ENCODE results near the gene SCAF4.
"Not testable (repeated sequence)": the region's sequence is repeated elsewhere in the genome, so short reads cannot be mapped to it uniquely, and the experiment has no call there.

SCAF4 gene, protein sequence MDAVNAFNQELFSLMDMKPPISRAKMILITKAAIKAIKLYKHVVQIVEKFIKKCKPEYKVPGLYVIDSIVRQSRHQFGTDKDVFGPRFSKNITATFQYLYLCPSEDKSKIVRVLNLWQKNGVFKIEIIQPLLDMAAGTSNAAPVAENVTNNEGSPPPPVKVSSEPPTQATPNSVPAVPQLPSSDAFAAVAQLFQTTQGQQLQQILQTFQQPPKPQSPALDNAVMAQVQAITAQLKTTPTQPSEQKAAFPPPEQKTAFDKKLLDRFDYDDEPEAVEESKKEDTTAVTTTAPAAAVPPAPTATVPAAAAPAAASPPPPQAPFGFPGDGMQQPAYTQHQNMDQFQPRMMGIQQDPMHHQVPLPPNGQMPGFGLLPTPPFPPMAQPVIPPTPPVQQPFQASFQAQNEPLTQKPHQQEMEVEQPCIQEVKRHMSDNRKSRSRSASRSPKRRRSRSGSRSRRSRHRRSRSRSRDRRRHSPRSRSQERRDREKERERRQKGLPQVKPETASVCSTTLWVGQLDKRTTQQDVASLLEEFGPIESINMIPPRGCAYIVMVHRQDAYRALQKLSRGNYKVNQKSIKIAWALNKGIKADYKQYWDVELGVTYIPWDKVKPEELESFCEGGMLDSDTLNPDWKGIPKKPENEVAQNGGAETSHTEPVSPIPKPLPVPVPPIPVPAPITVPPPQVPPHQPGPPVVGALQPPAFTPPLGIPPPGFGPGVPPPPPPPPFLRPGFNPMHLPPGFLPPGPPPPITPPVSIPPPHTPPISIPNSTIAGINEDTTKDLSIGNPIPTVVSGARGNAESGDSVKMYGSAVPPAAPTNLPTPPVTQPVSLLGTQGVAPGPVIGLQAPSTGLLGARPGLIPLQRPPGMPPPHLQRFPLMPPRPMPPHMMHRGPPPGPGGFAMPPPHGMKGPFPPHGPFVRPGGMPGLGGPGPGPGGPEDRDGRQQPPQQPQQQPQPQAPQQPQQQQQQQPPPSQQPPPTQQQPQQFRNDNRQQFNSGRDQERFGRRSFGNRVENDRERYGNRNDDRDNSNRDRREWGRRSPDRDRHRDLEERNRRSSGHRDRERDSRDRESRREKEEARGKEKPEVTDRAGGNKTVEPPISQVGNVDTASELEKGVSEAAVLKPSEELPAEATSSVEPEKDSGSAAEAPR

DNA sequence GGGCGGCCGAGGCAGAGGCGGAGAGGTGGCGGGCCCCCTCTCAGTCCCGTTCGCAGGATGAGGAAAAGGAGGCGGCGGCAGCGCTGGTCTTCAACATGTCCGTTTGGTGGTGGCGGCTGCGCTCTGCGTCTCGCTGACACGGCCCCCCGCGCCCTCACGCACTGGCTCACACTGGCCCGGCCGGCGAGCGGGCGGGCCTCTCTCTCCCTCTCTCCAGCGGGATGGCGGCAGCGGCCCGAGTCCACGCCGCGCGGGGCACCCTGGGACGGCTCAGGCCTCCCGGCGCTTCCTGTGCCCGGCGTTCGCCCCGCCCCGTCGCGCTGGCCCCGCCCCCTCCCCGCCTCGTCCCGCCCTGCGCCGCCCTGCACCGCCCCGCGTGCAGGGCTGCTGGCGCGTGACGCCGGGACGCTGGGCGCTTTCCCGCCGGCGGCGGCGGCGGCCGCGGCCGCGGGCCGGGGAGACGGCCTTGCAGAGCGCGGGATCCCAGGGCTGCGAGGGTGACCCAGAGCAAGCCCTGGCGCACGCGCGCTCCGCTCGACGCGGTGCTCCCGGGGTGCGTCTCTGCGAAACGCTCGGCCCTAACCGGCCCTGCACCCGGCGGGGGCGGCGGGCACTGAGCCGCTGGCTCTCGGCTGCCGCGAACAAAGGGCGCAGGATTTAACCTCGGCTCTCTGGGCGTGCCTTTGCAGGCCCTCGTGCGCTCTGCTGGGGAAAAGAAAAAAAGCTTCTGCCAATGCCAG lies at the start of gene SCAF4:
TSS of gene SCAF4 (minus strand) at position 262 of the 740 bp plus-strand sequence. CDS start 426 bp downstream, outside the sequence.
- DNase-seq (ENCODE audit: insufficient read length, low spot score) (peak; percentile 89), FAIRE-seq (peak; percentile 88)

- DNase-seq (ENCODE audit: insufficient read length, low spot score) (no peak), FAIRE-seq (no peak)
Measured at GRCh38 chr21:31780944-31781343, 49.0 kb upstream of the SCAF4 start.

DNA sequence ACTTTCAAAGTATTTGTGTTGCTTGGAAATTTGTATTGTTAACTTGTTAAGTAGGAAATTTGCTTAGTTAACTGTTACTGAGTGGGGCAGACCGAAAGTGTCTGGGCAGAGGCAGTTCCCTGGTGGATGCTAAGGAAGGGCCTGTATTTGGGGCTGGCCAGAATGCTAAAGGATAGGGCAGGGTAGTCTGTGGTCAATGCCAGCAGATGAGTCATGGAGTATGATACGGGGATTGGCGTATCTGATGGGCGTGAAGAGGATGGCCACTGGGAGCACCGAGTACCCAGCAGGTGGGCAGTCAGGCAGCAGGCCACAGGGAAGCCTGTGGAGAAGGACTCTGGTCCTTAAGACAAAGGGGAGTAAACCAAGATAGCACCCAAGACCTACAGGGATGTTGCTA lies 46.6 kb upstream of the SCAF4 start:
- DNase-seq (ENCODE audit: insufficient read length, low spot score) (no peak), FAIRE-seq (no peak)

DNA sequence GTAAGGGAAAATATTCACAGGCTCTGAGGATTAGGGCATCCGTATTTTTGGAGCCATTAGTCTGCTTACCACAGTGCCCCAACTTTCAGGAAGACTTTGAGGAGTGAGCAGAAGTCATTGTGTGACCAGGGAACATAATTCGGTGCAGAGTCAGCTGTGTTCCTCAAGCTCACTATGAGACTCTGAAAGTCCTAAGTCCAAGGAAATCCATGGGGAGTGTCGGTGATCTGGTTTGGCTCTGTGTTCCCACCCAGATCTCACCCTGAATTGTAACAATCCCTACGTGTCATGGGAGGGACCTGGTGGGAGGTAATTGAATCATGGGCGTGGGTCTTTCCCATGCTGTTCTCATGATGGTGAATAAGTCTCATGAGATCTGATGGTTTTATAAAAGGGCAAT lies 45.9 kb upstream of the SCAF4 start:
- FAIRE-seq = no peak
- DNase-seq (ENCODE audit: insufficient read length, low spot score) = no peak

DNA sequence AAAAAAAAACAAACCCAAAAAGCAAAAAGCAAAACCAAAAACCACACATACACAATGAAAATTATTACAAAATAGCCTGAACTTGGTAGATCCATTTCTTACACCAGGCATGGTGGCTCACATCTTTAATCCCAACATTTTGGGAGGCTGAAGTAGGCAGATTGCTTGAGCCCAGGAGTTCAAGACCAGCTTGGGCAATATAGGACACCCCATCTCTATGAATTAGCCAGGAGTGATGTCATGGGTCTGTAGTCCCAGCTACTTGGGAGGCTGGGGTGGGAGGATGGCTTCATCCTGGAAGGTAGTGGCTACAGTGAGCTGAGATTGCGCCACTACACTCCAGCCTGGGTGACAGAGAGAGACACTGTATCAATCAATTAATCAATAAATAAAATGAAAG lies 42.1 kb upstream of the SCAF4 start:
- DNase-seq (ENCODE audit: insufficient read length, low spot score) (no peak), FAIRE-seq (no peak)

DNA sequence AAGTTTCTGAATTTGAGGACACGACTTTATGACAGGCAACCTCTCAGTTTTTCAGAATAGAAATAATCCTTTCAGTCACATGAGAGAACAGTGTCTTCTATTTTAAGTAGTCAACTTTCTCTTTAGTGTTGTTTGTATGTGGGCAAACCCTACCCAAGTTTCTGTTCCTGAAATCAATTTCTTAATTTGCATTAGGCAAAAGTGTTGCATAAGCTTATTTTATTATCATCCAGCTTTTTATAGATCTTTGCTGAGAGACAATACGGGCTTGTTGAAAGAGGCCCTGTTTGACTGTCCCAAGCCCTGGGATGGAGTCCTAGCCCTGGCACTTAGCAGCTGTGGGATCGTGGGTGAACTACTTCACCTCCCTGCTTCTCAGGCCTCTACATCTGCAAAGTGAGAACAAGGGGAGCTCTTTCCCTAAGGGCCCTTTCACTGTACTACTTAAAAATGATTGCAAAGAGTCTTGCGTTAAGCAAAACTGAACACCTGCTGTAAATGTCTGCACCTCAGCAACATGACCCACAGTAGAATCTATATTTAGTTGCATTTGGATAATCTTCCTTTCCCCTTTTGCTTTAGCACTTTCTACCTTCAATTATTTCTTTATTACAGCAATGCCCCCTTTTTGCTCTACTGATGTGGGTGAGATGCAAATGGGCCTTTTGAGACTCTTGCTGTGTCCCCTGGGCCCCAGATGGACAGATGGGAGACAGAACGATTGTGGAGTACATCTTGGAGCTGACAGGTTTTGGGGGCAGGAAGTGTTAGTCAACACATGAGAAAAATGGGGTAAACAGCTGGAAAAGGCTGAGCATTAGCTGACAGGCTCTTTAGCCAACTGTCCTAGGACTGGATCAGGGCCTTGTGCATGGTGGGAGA lies 41.0 kb upstream of the SCAF4 start:
- DNase-seq (ENCODE audit: insufficient read length, low spot score) (no peak), FAIRE-seq (no peak)

DNA sequence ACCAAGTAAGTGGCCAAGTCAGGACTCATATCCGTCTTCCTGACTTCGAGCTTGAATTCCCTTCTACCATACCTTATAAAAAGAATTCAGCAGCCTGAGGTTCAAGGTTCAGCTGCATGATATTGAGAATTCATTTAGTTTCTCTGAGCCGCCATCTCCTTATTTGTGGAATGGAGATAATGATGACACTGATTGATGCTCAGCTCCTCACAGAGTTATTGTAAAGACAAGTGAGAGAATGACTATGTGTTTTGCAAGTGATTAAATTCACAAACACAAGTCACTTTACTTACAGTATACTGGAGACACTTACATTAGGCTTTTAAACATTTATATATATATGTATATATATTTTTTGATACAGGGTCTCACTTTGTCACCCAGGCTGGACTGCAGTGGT lies 39.8 kb upstream of the SCAF4 start:
- FAIRE-seq (no peak), DNase-seq (ENCODE audit: insufficient read length, low spot score) (no peak)

DNA sequence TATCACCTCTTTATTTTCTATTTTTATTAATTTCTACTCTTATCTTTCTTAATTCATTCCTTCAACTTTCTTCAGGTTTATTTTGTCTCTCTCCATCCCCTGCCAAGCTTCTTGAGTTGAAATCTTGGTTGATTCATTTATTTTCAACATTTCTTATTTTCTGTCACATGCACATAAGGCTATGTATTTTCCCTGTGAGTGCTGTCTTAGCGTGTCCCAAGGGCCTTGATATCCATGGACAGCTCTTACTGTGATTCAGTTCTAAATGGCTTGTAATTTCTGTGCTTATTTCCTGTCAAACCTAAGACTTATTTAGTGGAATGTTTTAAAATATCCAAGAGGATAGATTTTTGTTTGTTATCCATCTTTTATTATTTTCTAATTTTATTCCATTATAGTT lies 36.8 kb upstream of the SCAF4 start:
- FAIRE-seq (no peak), DNase-seq (ENCODE audit: insufficient read length, low spot score) (no peak)

- DNase-seq (ENCODE audit: insufficient read length, low spot score) = no peak
- FAIRE-seq = no peak
Measured at GRCh38 chr21:31766899-31767298, 35.0 kb upstream of the SCAF4 start.

- FAIRE-seq = not testable (repeated sequence)
Measured at GRCh38 chr21:31765850-31766249, 33.9 kb upstream of the SCAF4 start.

DNA sequence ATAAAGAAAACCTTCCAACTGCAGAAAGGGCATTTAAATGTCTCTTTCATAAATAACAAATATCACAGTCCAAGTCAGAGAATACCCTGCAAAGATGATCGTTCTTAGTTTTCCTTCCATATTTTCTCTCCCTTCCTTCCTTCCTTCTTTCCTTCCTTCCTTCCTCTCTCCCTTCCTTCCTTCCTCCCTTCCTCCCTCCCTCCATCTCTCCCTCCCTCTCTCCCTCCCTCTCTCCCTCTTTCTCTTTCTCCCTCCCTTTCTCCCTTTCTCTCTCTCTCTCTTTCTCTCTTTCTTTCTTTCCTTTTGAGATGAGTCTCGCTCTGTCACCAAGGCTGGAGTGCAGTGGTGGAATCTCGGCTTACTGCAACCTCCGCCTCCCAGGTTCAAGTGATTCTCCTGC lies 29.0 kb upstream of the SCAF4 start:
- FAIRE-seq = no peak
- no peak for DNase-seq (ENCODE audit: insufficient read length, low spot score)

More at GRCh38 chr21:31765850-31766249, 33.9 kb upstream of the SCAF4 start:
- DNase-seq (ENCODE audit: insufficient read length, low spot score) = not testable (repeated sequence)

DNA sequence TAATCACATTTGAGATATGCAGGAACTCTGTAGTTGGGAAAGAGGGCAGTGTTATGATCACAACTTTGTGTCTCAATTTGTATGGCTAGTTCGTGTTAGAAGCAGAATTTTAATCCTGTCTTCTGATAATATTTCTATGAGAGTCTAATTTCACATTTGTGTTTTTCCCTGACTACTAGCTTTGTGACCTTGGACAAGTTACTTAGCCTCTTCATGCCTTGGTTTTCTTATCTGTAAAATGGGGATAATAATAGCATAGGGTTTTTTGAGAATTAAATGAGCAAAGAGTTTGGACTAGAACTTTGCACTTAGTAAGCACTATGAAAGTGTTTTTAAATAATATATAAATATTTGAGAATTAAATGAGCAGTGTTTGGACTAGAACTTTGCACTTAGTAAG lies 24.9 kb upstream of the SCAF4 start:
- no peak for FAIRE-seq
- DNase-seq (ENCODE audit: insufficient read length, low spot score) = no peak

DNA sequence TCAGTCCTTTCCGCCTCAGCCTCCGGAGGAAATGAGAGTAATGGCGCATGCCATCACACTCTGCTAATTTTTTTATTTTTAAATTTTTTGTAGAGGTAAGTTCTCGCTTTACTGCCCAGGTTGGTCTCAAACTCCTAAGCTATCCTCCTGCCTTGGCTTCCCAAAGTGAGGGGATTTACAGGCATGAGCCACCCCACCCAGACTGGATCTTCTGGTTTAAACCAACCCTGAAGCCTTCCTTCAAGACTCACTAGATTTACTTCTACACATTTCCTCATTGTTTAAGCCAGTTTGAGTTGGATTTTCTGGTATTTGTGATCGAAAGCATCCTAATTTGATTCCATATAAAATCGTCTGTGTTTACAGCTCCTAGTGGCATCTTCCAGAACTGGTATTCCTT lies 23.1 kb upstream of the SCAF4 start:
- FAIRE-seq (no peak), DNase-seq (ENCODE audit: insufficient read length, low spot score) (no peak)

DNA sequence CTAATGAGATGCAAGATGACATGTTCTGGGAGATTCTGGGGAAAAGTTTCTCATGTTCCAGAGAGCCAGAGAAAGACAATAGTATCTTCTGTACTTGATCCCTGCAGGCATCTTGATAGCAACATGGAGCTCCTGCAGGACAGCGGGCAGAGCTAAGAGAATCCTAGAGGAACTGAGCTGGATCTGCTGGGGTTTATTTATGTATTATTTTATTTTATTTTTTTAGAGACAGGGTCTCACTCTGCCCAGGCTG lies 22.7 kb upstream of the SCAF4 start:
- DNase-seq (ENCODE audit: insufficient read length, low spot score) (no peak), FAIRE-seq (no peak)

GRCh38 chr21:31753949-31754707 lies 22.2 kb upstream of the SCAF4 start:
- DNase-seq (ENCODE audit: insufficient read length, low spot score) (no peak), FAIRE-seq (no peak)

DNA sequence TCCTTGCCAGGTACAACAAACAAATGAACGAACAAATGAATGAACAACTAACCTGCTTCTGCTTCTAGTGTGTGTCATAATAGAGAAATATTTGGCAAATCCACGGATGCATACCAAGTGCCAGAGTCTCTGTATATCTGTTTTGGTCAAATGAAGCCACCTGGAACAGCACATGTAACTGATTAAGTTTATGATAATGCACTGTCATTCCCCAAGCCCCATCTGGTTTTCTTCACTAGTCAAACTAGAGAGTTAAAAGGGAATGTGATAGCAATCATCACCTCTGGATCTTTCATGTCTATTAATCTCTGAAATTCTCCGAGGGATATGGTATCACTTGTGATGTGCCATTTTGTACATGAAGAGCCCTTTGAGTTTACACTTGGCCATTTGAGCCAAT lies 21.0 kb upstream of the SCAF4 start:
- no peak for FAIRE-seq
- DNase-seq (ENCODE audit: insufficient read length, low spot score) = no peak

- FAIRE-seq (no peak), DNase-seq (ENCODE audit: insufficient read length, low spot score) (no peak)
Measured at GRCh38 chr21:31752352-31752751, 20.4 kb upstream of the SCAF4 start.

DNA sequence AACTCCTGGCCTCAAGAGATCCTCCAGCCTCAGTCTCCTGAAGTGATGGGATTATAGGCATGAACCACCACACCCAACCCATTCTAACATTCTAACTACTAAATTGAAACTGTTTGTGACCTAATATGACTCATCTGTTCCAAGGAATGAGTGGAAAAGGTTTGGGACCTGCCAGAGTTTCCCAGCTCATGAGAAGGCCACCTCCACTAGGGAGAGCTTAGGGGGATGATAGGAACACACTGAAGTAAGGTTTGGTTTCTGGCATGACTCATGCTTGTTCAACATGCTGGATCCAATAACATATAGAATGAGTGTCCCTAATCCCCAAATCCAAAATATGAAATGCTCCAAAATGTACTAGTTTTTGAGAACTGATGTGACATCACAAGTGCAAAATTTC lies 18.9 kb upstream of the SCAF4 start:
- DNase-seq (ENCODE audit: insufficient read length, low spot score) = no peak
- FAIRE-seq = peak; percentile 33

DNA sequence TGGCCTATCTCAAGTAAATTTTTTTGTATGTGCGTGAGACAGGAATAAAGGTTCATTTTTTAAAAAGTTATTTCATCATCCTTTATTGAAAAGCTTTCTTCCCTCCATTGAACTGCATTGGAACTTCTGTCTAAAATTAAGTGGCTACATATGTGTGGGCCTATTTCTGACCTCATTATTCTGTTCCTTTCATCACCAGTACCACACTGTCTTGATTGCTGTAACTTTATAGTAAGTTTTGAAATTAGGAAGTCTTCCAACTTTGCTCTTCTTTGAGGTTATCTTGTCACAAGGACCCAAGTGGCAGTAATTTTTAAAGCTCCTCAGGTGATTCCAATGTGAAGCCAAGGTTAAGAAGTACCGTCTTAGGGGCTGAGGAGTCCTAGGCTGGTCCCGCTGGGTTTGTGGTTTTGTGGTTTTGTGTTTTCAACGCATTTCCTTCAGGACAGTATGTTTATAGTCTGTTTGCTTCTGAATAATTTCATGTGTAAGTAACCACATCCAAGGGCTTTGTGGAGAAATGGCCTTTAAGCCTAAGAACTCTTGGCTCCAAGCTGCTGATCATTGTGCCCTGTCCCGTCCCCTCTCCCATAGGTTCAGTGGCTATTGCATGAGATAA lies 12.4 kb upstream of the SCAF4 start:
- no peak for DNase-seq (ENCODE audit: insufficient read length, low spot score)
- no peak for FAIRE-seq
